Peyer's patch (tissue), 4 donors: ENCODE data around the gene GPR55.

Experiments used
- CTCF ChIP-seq, 6 experiments: fragments of 450-650 bp in 4 of 6; fragments of 200-600 bp in 2 of 6; sonication (generic) in 1 of 6; IDR thresholded peaks; one replicate each; pipeline ENCODE4 v1.5.1; 2017 to 2019; ENCODE audit warnings: antibody characterized with exemption in 6 of 6, mild to moderate bottlenecking in 3 of 6, moderate library complexity in 1 of 6
- POLR2A ChIP-seq, 2 donors: fragments of 450-650 bp; IDR thresholded peaks; one replicate each; pipeline ENCODE4 v1.5.1; 2017; ENCODE audit warnings: antibody characterized with exemption in 2 of 2, mild to moderate bottlenecking in 2 of 2, moderate library complexity in 2 of 2

GRCh38 chr2:230864122-230864604 lies 60.9 kb downstream of the GPR55 start:
- TF ChIP-seq POLR2A (IDR thresholded peaks at IDR 0.05) (no peak), CTCF (IDR thresholded peaks at IDR 0.05) (no peak)
